ENCODE measurements around the gene PGRMC1. TPM values are rescaled to one million over a fixed set of nuclear protein-coding genes. Genes with fewer than 3 reads are reported as not detected.

The PGRMC1 gene
- polyA plus RNA-seq, 1 of the 3 experiments (the other 2 are of a cell fraction): 65.3 TPM

GRCh38 chrX:119190831-119191230 is 45.3 kb upstream of the PGRMC1 start (continued):
- TF ChIP-seq FOSL2 (IDR thresholded peaks at IDR 0.05; ENCODE audit: borderline replicate concordance, low read depth): no peak

GRCh38 chrX:119194621-119195020 is 41.5 kb upstream of the PGRMC1 start:
- Histone ChIP-seq H3K36me3 (replicated peaks in 1 of 2; ENCODE audit: control insufficient read depth in 1 of 2, insufficient read depth in 2 of 2, low read length in 1 of 2) (no peaks in the 10 kb centered on the region), H3K79me2 (ENCODE audit: insufficient read depth) (no peaks in the 10 kb centered on the region), H3K4me1 (ENCODE audit: control insufficient read depth in 1 of 2, insufficient read depth in 2 of 2, low read depth in 1 of 2, low read length in 1 of 2) (no peaks in the 10 kb centered on the region), H3K9me2 (no peaks in the 10 kb centered on the region), H3K9ac (no peak overlapping the region), H3F3A (replicated peaks; ENCODE audit: insufficient read depth) (no peaks in the 10 kb centered on the region), H3K9me3 (no peaks in the 10 kb centered on the region), H3K27me3 (ENCODE audit: insufficient read depth) (peaks cover 15% of the 10 kb centered on the region; the same call in 1 of the 2 replicates), H3K4me2 (no peak overlapping the region), H3K27ac (ENCODE audit: low read depth in 2 of 2, low read length in 1 of 2) (no peak overlapping the region), H4K20me1 (ENCODE audit: insufficient read depth) (no peaks in the 10 kb centered on the region), H3K4me3 (ENCODE audit: low read depth in 2 of 2, low read length in 1 of 2) (no peak overlapping the region), H2AFZ (ENCODE audit: low read depth) (no peak overlapping the region)
- CTCF ChIA-PET: interaction anchor here (0.6 to 1.3 kb wide), 3 partner anchors 8 to 76 kb away, joined by 3 read pairs; no protein-coding TSS in a partner anchor
- POLR2A ChIA-PET: no interaction called here
- DNase-seq: no peak
- WGBS (ENCODE audit: low lambda C conversion rate): 20% methylated on average over 5 of the region's 5 CpGs
- TF ChIP-seq CTCF (IDR thresholded peaks at IDR 0.05): peak; percentile 42
- peak; percentile 34; the same call in 1 of the 2 replicates for TF ChIP-seq RAD21 (IDR thresholded peaks at IDR 0.05; ENCODE audit: low read length)
- TF ChIP-seq EP300 (IDR thresholded peaks at IDR 0.05; ENCODE audit: borderline replicate concordance in 1 of 2, low read depth in 1 of 2, low read length in 1 of 2): no peak

- no peaks in the 10 kb centered on the region for H3K79me2 ChIP-seq (ENCODE audit: insufficient read depth)
- H3K27ac ChIP-seq (ENCODE audit: low read depth in 2 of 2, low read length in 1 of 2): no peak overlapping the region
- H4K20me1 ChIP-seq (ENCODE audit: insufficient read depth): no peaks in the 10 kb centered on the region
- ChIA-PET POLR2A (no interaction called here), CTCF (no interaction called here)
- H3K9me2 ChIP-seq: no peaks in the 10 kb centered on the region
- H3K4me1 ChIP-seq (ENCODE audit: control insufficient read depth in 1 of 2, insufficient read depth in 2 of 2, low read depth in 1 of 2, low read length in 1 of 2): no peaks in the 10 kb centered on the region
- no peak for TF ChIP-seq CTCF (IDR thresholded peaks at IDR 0.05)
- no peak for TF ChIP-seq TEAD4 (IDR thresholded peaks at IDR 0.05; ENCODE audit: borderline replicate concordance, insufficient read depth)
- TF ChIP-seq SMC3 (IDR thresholded peaks at IDR 0.05; ENCODE audit: low read depth, low read length): no peak
- no peak for TF ChIP-seq NRF1 (IDR thresholded peaks at IDR 0.05; ENCODE audit: low read depth, low read length)
- no peak for TF ChIP-seq GATA2 (CRISPR knock-in tag; IDR thresholded peaks at IDR 0.05)
- TF ChIP-seq YY1 (IDR thresholded peaks at IDR 0.05; ENCODE audit: low read depth): no peak
- TF ChIP-seq EP300 (IDR thresholded peaks at IDR 0.05; ENCODE audit: borderline replicate concordance in 1 of 2, low read depth in 1 of 2, low read length in 1 of 2): no peak
- TF ChIP-seq IRF3 (IDR thresholded peaks at IDR 0.05; ENCODE audit: low read depth, low read length): no peak
- H3K9ac ChIP-seq: no peak overlapping the region
- DNase-seq: no peak
- no peaks in the 10 kb centered on the region for H3K9me3 ChIP-seq
- 18% methylated on average over 4 of the region's 4 CpGs for WGBS (ENCODE audit: low lambda C conversion rate)
- H2AFZ ChIP-seq (ENCODE audit: low read depth): no peak overlapping the region
- peaks cover 20% of the 10 kb centered on the region for H3K27me3 ChIP-seq (ENCODE audit: insufficient read depth)
- no peaks in the 10 kb centered on the region for H3K36me3 ChIP-seq (replicated peaks in 1 of 2; ENCODE audit: control insufficient read depth in 1 of 2, insufficient read depth in 2 of 2, low read length in 1 of 2)
- no peaks in the 10 kb centered on the region for H3F3A ChIP-seq (replicated peaks; ENCODE audit: insufficient read depth)
- H3K4me2 ChIP-seq: no peak overlapping the region
- H3K4me3 ChIP-seq (ENCODE audit: low read depth in 2 of 2, low read length in 1 of 2): no peak overlapping the region
Measured at GRCh38 chrX:119201570-119201969, 34.5 kb upstream of the PGRMC1 start.
